H1 (cell line): ENCODE results near the gene KIAA1755. TPM values are rescaled to one million over a fixed set of nuclear protein-coding genes. Genes with fewer than 3 reads are reported as not detected.

ENCODE experiments used
- CTCF ChIA-PET: fragments of 300-600 bp; sonication (Branson Sonifier 250); formaldehyde crosslinking; loops from one replicate; lab custom pipeline; 2021; ENCODE audit not compliant: partially characterized antibody; lab: Charles Lee
- POLR2A ChIA-PET: fragments of 300-600 bp; sonication (Branson Sonifier 250); formaldehyde crosslinking; loops from one replicate; lab custom pipeline; 2021; ENCODE audit warnings: inconsistent platforms; ENCODE audit not compliant: partially characterized antibody; lab: Charles Lee
- DNase-seq, 2 experiments: peaks; one replicate each; pipeline versions ENCODE4 v3.0.0 to v3.0.0-alpha.2; 2010 to 2022; ENCODE audit warnings: low spot score in 2 of 2, low read depth in 1 of 2, mixed read lengths in 1 of 2
- FAIRE-seq: peaks from 2 replicates; lab custom pipeline; 2011; peaks lifted over from hg19 to GRCh38; lab: Jason Lieb, UNC
- H2AFZ ChIP-seq: 2 replicates; pipeline ENCODE4 v1.8.1; 2012; ENCODE audit warnings: low read length, inconsistent platforms
- H2AK5ac ChIP-seq: 2 replicates; pipeline ENCODE4 v1.6.1; 2013; ENCODE audit warnings: low read depth, low read length
- H2BK120ac ChIP-seq: replicated peaks from 2 replicates; pipeline ENCODE3; 2013; ENCODE audit warnings: low read depth, low read length, inconsistent platforms
- H2BK12ac ChIP-seq: 2 replicates; pipeline ENCODE4 v1.6.1; 2013; ENCODE audit warnings: low read depth, low read length
- H2BK15ac ChIP-seq: 2 replicates; pipeline ENCODE4 v1.6.1; 2013; ENCODE audit warnings: low read length
- H2BK20ac ChIP-seq: 2 replicates; pipeline ENCODE4 v1.6.1; 2013; ENCODE audit warnings: low read length
- H2BK5ac ChIP-seq: 2 replicates; pipeline ENCODE4 v1.6.1; 2013; ENCODE audit warnings: low read depth, low read length
- H3K14ac ChIP-seq: 2 replicates; pipeline ENCODE4 v1.6.1; 2013; ENCODE audit warnings: inconsistent platforms; ENCODE audit not compliant: insufficient read length
- H3K18ac ChIP-seq: 2 replicates; pipeline ENCODE4 v1.6.1; 2013; ENCODE audit warnings: low read length; ENCODE audit errors: extremely low read depth
- H3K23ac ChIP-seq: 2 replicates; pipeline ENCODE4 v1.6.1; 2013; ENCODE audit warnings: inconsistent platforms; ENCODE audit not compliant: insufficient read length
- H3K23me2 ChIP-seq: 2 replicates; pipeline ENCODE4 v1.6.1; 2013; ENCODE audit warnings: low read depth, low read length
- H3K27ac ChIP-seq: 2 replicates; pipeline ENCODE4 v1.6.1; 2011; ENCODE audit warnings: low read depth, low read length, inconsistent platforms
- H3K27me3 ChIP-seq, 4 experiments: replicated peaks in 1 of 4; 1 replicate in 1 of 4; 2 replicates in 3 of 4; pipeline versions ENCODE4 v1.6.1 to v1.8.1; 2011 to 2013; ENCODE audit warnings: low read length in 3 of 4, mild to moderate bottlenecking in 3 of 4, inconsistent platforms in 2 of 4, mixed read lengths in 2 of 4, moderate library complexity in 1 of 4; ENCODE audit not compliant: control insufficient read depth in 3 of 4, insufficient read depth in 3 of 4; ENCODE audit errors: extremely low read depth in 1 of 4
- H3K36me3 ChIP-seq, 4 experiments: 2 replicates each; pipeline versions ENCODE4 v1.6.1 to v1.8.1; 2011 to 2013; ENCODE audit warnings: mild to moderate bottlenecking in 4 of 4, low read length in 3 of 4, moderate library complexity in 2 of 4, control low read depth in 1 of 4, inconsistent platforms in 1 of 4; ENCODE audit not compliant: insufficient read depth in 4 of 4, control insufficient read depth in 2 of 4
- H3K4ac ChIP-seq: replicated peaks from 2 replicates; pipeline ENCODE3; 2013; ENCODE audit warnings: low read length, low read depth, mixed read lengths, inconsistent platforms; ENCODE audit not compliant: insufficient read length
- H3K4me1 ChIP-seq, 4 experiments: replicated peaks in 1 of 4; 1 replicate in 1 of 4; 2 replicates in 3 of 4; pipeline versions ENCODE4 v1.6.1 to v1.8.1; 2011 to 2013; ENCODE audit warnings: low read length in 3 of 4, inconsistent platforms in 2 of 4, mixed read lengths in 1 of 4; ENCODE audit not compliant: insufficient read depth in 4 of 4, control insufficient read depth in 3 of 4
- H3K4me2 ChIP-seq, 2 experiments: 2 replicates each; pipeline versions ENCODE4 v1.6.1 to v1.8.1; 2011 to 2013; ENCODE audit warnings: low read depth in 2 of 2, low read length in 2 of 2, control low read depth in 1 of 2, inconsistent platforms in 1 of 2, mild to moderate bottlenecking in 1 of 2; ENCODE audit not compliant: insufficient read depth in 1 of 2
- H3K4me3 ChIP-seq, 4 experiments: fragments of 200-600, 300-600 bp in 1 of 4; sonication (generic), shearing (Covaris generic), sonication (Bioruptor Twin) in 1 of 4; 2 replicates each; pipeline versions ENCODE4 v1.5.1 to v1.8.1; 2011 to 2016; ENCODE audit warnings: low read length in 4 of 4, low read depth in 3 of 4, control low read depth in 2 of 4, inconsistent platforms in 2 of 4, mild to moderate bottlenecking in 2 of 4, mixed read lengths in 1 of 4, moderate library complexity in 1 of 4; ENCODE audit not compliant: insufficient read depth in 2 of 4; ENCODE audit errors: extremely low read depth in 1 of 4
- H3K56ac ChIP-seq: replicated peaks from 2 replicates; pipeline ENCODE3; 2013; ENCODE audit warnings: low read depth, mild to moderate bottlenecking, mixed read lengths, low read length, inconsistent platforms; ENCODE audit not compliant: insufficient read length
- H3K79me1 ChIP-seq: 2 replicates; pipeline ENCODE4 v1.6.1; 2013; ENCODE audit warnings: low read depth, low read length, control low read depth
- H3K79me2 ChIP-seq, 2 experiments: 2 replicates each; pipeline versions ENCODE4 v1.6.1 to v1.8.1; 2012 to 2013; ENCODE audit warnings: low read length in 2 of 2, mild to moderate bottlenecking in 2 of 2, inconsistent platforms in 1 of 2; ENCODE audit not compliant: insufficient read depth in 2 of 2, control insufficient read depth in 1 of 2
- H3K9ac ChIP-seq, 4 experiments: replicated peaks in 1 of 4; 1 replicate in 1 of 4; 2 replicates in 3 of 4; pipeline versions ENCODE4 v1.6.1 to v1.8.1; 2011 to 2013; ENCODE audit warnings: low read depth in 3 of 4, low read length in 3 of 4, control low read depth in 2 of 4, mild to moderate bottlenecking in 2 of 4, moderate library complexity in 2 of 4, inconsistent platforms in 1 of 4; ENCODE audit errors: extremely low read depth in 1 of 4
- H3K9me3 ChIP-seq, 2 experiments: 2 replicates each; pipeline versions ENCODE4 v1.6.1 to v1.8.1; 2012 to 2013; ENCODE audit warnings: mild to moderate bottlenecking in 2 of 2, moderate library complexity in 2 of 2, control low read depth in 1 of 2, inconsistent platforms in 1 of 2, low read depth in 1 of 2, low read length in 1 of 2, mixed read lengths in 1 of 2; ENCODE audit not compliant: insufficient read depth in 2 of 2
- H4K20me1 ChIP-seq, 2 experiments: replicated peaks in 1 of 2; 2 replicates each; pipeline versions ENCODE3 to v1.8.1; 2011 to 2013; ENCODE audit warnings: inconsistent platforms in 2 of 2, low read length in 2 of 2, mild to moderate bottlenecking in 1 of 2; ENCODE audit not compliant: insufficient read depth in 2 of 2, control insufficient read depth in 1 of 2
- H4K5ac ChIP-seq: 2 replicates; pipeline ENCODE4 v1.6.1; 2013; ENCODE audit warnings: low read length, low read depth, mixed read lengths, inconsistent platforms; ENCODE audit not compliant: insufficient read length
- H4K8ac ChIP-seq: 2 replicates; pipeline ENCODE4 v1.8.0; 2013; ENCODE audit warnings: mild to moderate bottlenecking, moderate library complexity, low read length, inconsistent platforms; ENCODE audit not compliant: insufficient read depth; ENCODE audit errors: extremely low read depth
- H4K91ac ChIP-seq: replicated peaks from 2 replicates; pipeline ENCODE3; 2013; ENCODE audit warnings: low read length, mixed read lengths, inconsistent platforms; ENCODE audit not compliant: insufficient read length
- CEBPB ChIP-seq: IDR thresholded peaks from 2 replicates; pipeline ENCODE4 v1.6.1; 2012; ENCODE audit warnings: low read depth, low read length
- CREB1 ChIP-seq: IDR thresholded peaks from 2 replicates; pipeline ENCODE4 v1.6.1; 2012; ENCODE audit warnings: inconsistent platforms
- NANOG ChIP-seq: IDR thresholded peaks from 2 replicates; pipeline ENCODE4 v1.6.1; 2011; ENCODE audit warnings: low read length, low read depth, mild to moderate bottlenecking, inconsistent platforms; ENCODE audit not compliant: insufficient read depth, poor library complexity, severe bottlenecking
- WGBS, 2 experiments: shearing (Covaris generic) in 1 of 2; methylation state at CpG; one replicate each; pipeline versions ENCODE4 v1.1.6 to v1.1.7; 2013 to 2015; ENCODE audit warnings: low lambda C conversion rate in 2 of 2, mixed read lengths in 2 of 2, inconsistent platforms in 1 of 2, low coverage in 1 of 2, missing lambda C conversion rate in 1 of 2; ENCODE audit not compliant: insufficient replicate concordance in 2 of 2, insufficient coverage in 1 of 2, insufficient read length in 1 of 2; ENCODE audit errors: extremely low coverage in 1 of 2, missing lambda C conversion rate in 1 of 2; 5-methylcytosine and 5-hydroxymethylcytosine counted together
- polyA plus RNA-seq, 7 experiments: library from polyadenylated mRNA; depleted of rRNA in 3 of 7; stranded (reverse) in 5 of 7; unstranded in 2 of 7; fragments of >200 nt in 5 of 7; fragments of 200-250 nt in 2 of 7; gene quantifications; 1 replicate in 5 of 7; 2 replicates in 1 of 7; 4 replicates in 1 of 7; pipeline versions ENCODE4 v1.2.1 to v1.2.3, GENCODE V29; 2011 to 2013; ENCODE audit warnings: missing spikeins in 2 of 7, mixed read lengths in 2 of 7
- total RNA-seq: library from RNA; stranded (reverse); fragmentation: NEBNext Ultra II Directional; extraction: Animal tissue kit (Norgen Biotek cat#: 25700); gene quantifications from 2 replicates; pipeline ENCODE4 v1.2.1, GENCODE V29; 2021

The KIAA1755 gene
- total and polyA plus RNA-seq, 2 of the 8 experiments (the other 6 are each of a cell fraction or from before 2014, with no cell fraction given), result 0.23 TPM; not detected in 1

GRCh38 chr20:38298768-38299288 lies 38.3 kb upstream of the KIAA1755 start:
- H2BK120ac ChIP-seq, result no peak overlapping the region
- POLR2A ChIA-PET, result interaction anchor here (1.3 kb wide), 1 partner anchor 55 kb away, joined by 3 read pairs; no protein-coding TSS in a partner anchor
- no peak overlapping the region for H4K91ac ChIP-seq
- H4K20me1 ChIP-seq, result no peaks in the 10 kb centered on the region
- FAIRE-seq (no peak), DNase-seq (no peak)
- H4K5ac ChIP-seq, result no peak overlapping the region
- no peak overlapping the region for H3K23ac ChIP-seq
- no peaks in the 10 kb centered on the region for H3K9me3 ChIP-seq
- H3K4me1 ChIP-seq, result peaks cover 1 to 11% (median 5%) of the 10 kb centered on the region in 4 experiments; a peak in 5 of 7 replicates
- CTCF ChIA-PET, result interaction anchor here (0.8 to 2.1 kb wide), 7 partner anchors 8 to 79 kb away, joined by 3 to 6 read pairs (median 4); no protein-coding TSS in a partner anchor
- H2BK12ac ChIP-seq, result 0 out of 2 replicates have a peak overlapping the region, but pooled peaks have one; percentile 9
- TF ChIP-seq NANOG (no peak), CEBPB (no peak), CREB1 (no peak)
- H3K4me2 ChIP-seq, result no peak overlapping the region
- H2AFZ ChIP-seq, result peak overlapping the region; percentile 60; the same call in 1 of the 2 replicates
- H3K4ac ChIP-seq, result no peak overlapping the region
- no peak overlapping the region for H3K14ac ChIP-seq
- WGBS, 2 experiments, result 91% methylated on average over 13 of the region's 13 CpGs; no CpG with 5 or more reads in 1 of the 2 experiments
- H3K23me2 ChIP-seq, result no peaks in the 10 kb centered on the region
- H3K4me3 ChIP-seq, result no peak overlapping the region
- no peak overlapping the region for H3K9ac ChIP-seq
- no peak overlapping the region for H3K56ac ChIP-seq
- no peak overlapping the region for H3K18ac ChIP-seq
- H2BK5ac ChIP-seq, result no peak overlapping the region
- no peak overlapping the region for H2AK5ac ChIP-seq
- no peak overlapping the region for H2BK15ac ChIP-seq
- no peak overlapping the region for H2BK20ac ChIP-seq
- H3K27ac ChIP-seq, result no peak overlapping the region
- H3K79me2 ChIP-seq, result no peaks in the 10 kb centered on the region
- no peaks in the 10 kb centered on the region for H3K79me1 ChIP-seq
- no peaks in the 10 kb centered on the region for H3K36me3 ChIP-seq
- peak overlapping the region; percentile 39 for H4K8ac ChIP-seq
- no peaks in the 10 kb centered on the region; a peak in 1 of 7 replicates for H3K27me3 ChIP-seq
